GM12874 (cell line): ENCODE measurements around the gene S1PR3.

Experiments used
- TF ChIP-seq, protein P1 (sequence below): IDR thresholded peaks from 2 replicates; pipeline ENCODE4 v1.5.1; 2011; ENCODE audit warnings: low read depth, mild to moderate bottlenecking, control low read depth, low read length, moderate library complexity; ENCODE audit not compliant: insufficient read depth

Gene S1PR3

GRCh38 chr9:89022001-89022759, 30.9 kb downstream of the S1PR3 start:
- TF ChIP-seq, protein P1, sequence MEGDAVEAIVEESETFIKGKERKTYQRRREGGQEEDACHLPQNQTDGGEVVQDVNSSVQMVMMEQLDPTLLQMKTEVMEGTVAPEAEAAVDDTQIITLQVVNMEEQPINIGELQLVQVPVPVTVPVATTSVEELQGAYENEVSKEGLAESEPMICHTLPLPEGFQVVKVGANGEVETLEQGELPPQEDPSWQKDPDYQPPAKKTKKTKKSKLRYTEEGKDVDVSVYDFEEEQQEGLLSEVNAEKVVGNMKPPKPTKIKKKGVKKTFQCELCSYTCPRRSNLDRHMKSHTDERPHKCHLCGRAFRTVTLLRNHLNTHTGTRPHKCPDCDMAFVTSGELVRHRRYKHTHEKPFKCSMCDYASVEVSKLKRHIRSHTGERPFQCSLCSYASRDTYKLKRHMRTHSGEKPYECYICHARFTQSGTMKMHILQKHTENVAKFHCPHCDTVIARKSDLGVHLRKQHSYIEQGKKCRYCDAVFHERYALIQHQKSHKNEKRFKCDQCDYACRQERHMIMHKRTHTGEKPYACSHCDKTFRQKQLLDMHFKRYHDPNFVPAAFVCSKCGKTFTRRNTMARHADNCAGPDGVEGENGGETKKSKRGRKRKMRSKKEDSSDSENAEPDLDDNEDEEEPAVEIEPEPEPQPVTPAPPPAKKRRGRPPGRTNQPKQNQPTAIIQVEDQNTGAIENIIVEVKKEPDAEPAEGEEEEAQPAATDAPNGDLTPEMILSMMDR = no peak

DNA sequence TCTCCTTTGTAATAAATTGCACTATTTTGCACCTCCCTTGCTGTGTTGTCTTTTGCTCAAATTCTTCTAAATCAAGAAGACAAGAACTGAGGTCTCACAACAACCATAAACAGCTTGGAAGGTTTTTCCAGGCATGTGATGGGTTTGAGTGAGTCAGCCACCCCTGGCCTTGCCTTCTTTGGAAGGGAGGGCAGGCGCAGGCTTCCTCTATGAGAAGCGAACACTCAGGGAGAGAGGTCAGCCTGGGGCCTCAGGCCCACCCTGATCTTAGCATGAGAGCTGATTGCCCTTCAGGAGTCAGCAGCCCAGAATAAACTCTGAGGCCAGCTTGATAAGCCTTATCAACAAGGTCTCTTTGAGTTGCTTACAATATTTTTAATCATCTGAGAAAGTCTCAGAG, 31.6 kb downstream of the S1PR3 start:
- TF ChIP-seq, protein P1 = no peak

- TF ChIP-seq, protein P1 = no peak
Observed at GRCh38 chr9:89023740-89024139, 32.5 kb downstream of the S1PR3 start.

- TF ChIP-seq, protein P1 = no peak
Observed at GRCh38 chr9:89024727-89025126, 33.5 kb downstream of the S1PR3 start.

DNA sequence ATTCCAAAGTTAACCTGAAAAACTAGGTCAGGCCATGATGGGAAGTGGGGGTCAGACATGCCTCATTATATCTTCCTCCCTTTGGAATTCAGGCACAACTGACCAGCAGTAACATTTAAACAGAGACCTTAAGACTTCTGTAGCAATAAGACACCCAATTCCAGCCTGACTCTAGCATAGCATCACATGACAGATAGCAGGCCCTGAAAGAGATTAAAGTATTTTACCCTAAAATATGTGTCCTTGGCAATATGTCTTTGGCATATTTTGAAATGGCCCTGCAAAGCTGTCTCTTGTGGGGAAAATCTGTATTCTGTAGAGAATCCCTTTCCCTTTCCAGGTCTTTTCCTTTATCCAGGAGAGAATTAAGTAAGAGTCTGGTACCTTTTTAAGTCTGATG, 34.3 kb downstream of the S1PR3 start:
- TF ChIP-seq, protein P1 = no peak

GRCh38 chr9:89026876-89027275, 35.6 kb downstream of the S1PR3 start:
- TF ChIP-seq, protein P1 = no peak

DNA sequence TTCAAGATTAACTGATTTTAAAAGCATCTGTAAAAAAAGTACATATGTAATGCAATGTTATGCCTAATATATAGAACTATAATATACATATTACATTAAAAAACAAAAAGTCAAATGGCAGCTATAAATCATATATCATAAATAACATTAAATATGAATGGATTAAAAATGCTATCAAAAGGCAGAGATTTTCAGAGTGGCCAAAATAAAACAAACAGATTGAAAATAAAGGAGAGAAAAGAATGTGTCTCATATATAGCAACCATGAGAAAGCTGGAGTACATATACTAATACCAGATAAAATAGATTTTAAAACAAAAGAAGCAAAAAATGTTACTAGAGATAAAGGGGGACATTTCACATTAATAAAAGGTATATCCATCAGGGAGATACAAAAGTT, 38.5 kb downstream of the S1PR3 start:
- TF ChIP-seq, protein P1 = no peak

GRCh38 chr9:89032173-89032572, 40.9 kb downstream of the S1PR3 start:
- TF ChIP-seq, protein P1 = no peak
